ENCODE data around the gene NPB.

The NPB gene

DNA sequence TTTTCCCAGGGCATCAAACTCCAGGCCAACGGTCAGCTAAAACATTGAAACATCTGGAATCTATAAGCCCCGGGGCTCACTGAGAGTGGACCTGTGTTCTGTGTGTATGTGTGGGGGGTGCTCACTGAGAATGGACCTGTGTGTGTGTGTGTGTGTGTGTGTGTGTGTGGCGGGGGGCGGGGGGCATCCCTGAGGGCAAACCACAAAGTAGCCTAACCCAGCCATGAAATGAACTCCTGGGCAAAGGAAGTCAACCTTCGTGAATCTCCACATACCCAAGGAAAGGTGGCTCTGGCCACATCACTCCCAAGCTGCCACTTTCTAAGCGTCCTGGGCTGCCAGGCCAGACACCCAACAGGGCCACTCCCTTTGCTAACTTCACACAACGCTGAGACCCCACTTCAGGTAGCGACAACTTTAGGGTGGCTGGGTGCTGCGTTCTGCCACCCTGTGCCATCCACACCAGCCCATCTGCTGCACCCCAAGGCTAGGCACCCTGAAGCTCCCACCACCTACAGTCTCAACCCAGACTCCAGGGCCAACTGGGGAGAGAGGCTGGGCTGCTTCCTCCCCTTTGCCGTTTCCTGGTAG, 23.9 kb downstream of the NPB start:
- no peak for DNase-seq (ENCODE audit: low read depth in 2 of 2)

DNA sequence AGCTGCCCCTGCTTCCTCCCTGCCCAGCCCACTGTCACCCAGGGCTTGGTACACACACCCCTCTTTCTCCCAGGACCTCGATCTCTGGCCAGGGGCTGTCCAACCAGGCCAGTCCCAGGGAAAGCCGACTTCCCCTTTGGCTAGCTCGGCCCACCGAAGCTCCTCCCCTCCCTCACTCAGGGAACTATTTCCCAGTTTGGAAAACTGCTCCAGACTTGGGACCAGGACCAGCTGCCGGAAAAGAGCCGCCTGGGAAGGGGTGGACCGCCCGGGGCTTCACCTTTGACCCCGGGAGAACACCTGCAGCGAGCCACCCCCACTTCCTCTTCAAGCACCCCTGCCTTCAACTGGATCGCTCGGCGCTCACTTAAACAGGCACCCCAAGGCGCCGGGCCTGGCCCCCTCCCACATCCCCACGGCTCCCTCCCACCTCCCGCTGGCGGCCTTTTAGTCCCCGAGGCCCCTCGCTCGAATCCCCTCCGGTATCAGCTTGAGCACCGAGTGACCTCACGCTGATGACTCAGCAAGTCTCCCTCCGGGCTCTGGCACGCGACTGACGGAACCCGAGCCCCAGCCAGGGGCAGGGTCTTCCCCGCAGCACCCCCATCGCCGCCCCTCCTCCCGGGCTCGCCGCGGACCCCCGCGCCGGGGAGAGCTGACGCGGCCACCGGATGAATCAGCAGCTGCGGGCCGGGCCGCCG, 24.6 kb downstream of the NPB start:
- DNase-seq (ENCODE audit: low read depth in 2 of 2), result no peak

DNA sequence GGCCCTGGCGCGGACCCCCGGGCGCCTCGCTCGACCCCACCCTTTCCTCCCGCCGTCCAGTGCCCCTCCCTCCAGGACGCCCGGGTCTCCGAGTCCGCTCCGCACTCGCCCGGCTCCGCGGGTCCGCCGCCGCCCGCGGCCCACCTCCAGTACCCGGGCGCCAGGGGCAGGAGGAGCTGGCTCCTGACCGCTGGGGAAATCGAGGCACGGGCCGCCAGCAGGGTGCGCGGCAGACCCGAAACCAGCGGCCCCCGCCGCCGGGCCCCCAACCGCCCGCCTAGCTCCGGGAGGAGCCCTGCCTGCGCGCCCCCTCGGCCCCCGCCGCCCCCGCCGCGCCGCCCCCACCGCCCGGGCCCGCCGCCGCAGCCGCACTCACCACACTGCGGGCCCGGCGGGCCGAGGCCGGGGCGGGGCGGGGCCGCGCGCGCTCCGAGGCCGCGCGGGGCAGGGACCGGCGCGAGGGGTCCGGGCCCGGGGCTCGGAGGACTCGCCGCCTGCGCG, 25.2 kb downstream of the NPB start:
- DNase-seq (ENCODE audit: low read depth in 2 of 2), result no peak

DNA sequence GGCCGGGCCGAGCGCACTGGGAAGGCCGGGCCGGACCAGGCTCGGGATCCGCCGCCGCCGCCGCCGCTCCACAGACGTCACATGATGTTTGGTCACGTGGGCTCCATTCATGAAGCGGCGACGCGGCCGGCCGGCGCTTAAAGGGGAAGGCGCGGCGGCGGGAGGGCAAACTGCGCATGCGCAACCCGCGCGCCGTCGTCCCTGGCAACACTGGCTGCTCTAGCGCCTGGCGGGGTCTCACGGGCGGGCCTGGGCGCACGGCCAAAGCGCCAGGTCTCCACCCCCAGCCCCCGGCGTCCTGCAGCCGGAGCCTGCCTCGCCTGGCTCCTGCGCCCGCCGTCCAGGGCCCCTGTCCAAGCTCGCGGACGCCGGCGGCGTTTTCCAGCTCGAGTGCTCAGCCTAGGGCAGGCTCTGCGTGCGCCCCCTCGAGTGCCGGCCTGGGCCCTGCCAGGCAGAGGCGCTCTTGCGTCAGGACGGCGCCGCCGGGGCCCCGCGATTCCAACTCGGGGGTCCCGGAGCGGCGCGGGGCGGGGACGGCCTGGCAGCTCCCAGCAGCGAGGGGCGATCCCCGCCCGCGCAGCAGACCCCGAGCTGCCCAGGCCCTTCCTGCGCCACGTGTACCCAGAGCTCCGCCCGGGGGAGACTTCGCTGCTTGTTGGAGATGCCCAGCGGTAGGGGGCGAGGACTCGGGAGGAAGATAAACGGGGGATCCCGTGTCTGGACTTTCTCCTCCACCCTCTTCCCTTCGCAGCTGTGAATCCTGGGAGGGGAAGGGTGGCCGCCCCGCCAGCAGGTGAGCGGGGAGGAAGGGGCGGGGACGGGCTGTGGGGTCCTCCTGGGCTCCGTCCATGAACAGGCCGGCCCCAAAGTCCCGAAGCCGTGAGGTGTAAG, 25.9 kb downstream of the NPB start, which contains the start of gene MAFG:
Gene MAFG, minus strand, starts transcription at position 83 of the 891 bp plus-strand sequence. CDS start 4,550 bp downstream, outside the sequence.
- peak; percentile 73 to 75 for DNase-seq (ENCODE audit: low read depth in 2 of 2)

DNA sequence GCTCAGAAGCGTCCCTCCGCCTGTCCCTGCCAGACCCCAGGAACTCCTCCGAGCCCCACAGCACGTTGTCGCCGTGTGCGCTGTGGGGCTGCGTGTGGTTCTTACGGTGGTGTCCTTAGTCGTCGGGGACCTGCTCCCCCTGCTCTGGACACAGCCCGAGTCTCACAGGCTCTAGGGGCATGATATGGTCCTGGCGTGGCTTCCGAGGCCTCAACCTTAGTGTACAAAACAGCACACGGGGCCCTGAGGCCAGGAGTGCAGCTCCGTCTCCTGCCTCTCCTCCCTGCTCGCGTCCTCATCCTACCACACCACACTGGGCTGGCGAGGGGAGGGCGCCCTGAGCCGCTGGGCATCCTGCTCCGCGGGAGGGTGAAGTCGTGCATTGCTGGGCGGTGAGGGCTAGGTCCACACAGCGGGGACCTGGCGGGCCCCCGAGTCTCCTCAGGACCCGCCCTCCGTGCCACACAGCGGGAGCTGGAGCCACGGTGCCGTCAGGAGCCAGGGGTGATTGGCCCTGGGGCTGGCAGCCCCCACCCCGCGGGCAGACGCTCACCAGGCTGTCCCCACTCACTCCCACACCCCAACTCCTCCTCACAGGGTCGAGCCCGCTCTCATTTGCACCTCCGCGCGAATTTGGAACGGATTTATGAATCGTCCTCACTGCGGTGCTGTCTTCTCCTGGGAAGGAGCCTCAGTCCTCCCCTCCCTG, 26.7 kb downstream of the NPB start:
- no peak for DNase-seq (ENCODE audit: low read depth in 2 of 2)

GRCh38 chr17:81929253-81930141, 27.5 kb downstream of the NPB start:
- DNase-seq (ENCODE audit: low read depth in 2 of 2), result no peak

GRCh38 chr17:81930142-81931125, 28.4 kb downstream of the NPB start:
- no peak for DNase-seq (ENCODE audit: low read depth in 2 of 2)

DNA sequence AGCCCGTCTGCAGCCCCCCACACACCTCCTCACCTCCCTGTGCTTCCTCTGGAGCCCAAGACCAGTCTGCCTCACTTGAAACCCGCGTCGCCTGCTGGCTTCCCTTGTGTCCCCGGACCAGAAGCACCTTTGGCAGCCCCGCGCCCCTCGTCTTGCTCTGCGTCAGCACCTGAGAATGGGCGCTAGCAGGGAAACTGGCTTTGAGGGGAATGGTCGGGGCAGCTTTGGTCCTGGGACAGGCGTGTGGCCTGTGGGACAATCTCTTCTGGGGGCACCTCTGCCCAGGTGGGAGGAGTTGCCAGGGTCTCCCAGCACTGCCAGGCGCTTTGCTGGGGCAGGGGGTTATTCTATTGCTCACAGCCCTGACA, 29.1 kb downstream of the NPB start:
- no peak for DNase-seq (ENCODE audit: low read depth in 2 of 2)

DNA sequence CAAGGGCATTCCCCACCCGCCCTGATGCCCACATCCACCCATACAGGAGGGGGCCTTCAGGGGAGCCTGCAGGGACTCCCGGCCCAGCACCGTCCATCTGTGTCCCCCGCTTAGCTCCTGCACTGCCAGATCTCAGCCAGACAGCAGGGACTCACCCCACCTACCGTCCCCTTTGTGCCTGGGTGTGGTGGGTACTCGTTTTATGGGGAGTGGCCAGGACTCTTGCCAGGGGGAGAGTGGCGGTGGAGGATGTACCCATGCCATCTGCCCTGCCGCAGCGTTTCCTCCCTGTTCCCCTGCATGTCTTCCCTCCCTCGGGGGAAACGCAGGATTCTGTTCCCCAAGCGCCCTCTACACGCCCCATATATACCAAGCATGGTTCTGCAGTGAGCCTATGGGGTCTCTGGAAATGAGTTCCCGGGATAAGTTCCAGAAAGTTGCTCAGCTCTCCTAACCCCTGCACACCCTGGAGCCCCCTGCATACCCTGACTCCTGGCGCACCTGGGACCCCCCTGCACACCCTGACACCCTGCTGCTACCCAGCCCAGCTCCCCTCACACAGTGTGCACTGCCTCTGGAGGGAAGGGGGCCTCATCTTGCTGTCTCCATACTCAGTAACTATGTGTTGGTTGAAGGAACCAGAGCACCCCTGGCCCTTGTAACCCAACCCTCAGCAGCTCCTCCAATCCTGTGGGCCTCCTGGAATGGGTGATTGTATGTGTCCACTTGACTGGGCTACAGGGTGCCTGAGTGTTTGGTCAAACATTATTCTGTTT, 29.7 kb downstream of the NPB start:
- DNase-seq (ENCODE audit: low read depth in 2 of 2), result no peak

GRCh38 chr17:81932333-81932983, 30.4 kb downstream of the NPB start:
- no peak for DNase-seq (ENCODE audit: low read depth in 2 of 2)

GRCh38 chr17:81933178-81933699, 31.2 kb downstream of the NPB start:
- no peak for DNase-seq (ENCODE audit: low read depth in 2 of 2)

DNA sequence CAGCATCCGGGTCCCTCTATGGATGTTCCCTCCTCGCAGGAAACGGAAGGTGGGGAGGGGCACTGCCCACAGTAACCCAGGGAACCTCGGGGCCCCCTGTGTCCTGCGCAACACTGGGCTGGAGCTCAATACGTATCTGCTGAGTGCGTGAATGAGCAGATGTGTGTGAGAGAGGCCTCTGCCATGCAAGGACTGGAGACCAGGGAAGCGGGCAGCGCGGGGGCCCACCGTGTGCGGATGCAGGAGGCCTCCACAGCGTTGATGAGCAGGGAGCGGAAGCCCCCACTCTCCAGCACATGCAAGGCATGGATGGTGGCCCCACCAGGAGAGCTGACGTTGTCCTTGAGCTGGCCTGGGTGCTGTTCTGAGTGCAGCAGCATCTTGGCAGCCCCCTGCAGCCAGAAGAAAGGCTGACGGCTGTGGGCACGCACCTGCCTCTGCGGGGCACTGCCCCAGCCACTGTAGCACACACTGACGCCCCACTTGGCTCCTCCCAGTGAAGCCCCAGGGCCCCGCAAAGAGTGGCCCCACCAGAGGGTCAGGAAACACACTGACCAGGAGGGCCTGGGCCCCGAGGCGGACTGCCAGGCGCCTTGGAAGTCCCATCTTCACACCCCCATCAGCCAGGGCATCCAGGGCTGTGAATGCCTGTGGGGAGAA, 32.2 kb downstream of the NPB start:
- no peak for DNase-seq (ENCODE audit: low read depth in 2 of 2)

DNA sequence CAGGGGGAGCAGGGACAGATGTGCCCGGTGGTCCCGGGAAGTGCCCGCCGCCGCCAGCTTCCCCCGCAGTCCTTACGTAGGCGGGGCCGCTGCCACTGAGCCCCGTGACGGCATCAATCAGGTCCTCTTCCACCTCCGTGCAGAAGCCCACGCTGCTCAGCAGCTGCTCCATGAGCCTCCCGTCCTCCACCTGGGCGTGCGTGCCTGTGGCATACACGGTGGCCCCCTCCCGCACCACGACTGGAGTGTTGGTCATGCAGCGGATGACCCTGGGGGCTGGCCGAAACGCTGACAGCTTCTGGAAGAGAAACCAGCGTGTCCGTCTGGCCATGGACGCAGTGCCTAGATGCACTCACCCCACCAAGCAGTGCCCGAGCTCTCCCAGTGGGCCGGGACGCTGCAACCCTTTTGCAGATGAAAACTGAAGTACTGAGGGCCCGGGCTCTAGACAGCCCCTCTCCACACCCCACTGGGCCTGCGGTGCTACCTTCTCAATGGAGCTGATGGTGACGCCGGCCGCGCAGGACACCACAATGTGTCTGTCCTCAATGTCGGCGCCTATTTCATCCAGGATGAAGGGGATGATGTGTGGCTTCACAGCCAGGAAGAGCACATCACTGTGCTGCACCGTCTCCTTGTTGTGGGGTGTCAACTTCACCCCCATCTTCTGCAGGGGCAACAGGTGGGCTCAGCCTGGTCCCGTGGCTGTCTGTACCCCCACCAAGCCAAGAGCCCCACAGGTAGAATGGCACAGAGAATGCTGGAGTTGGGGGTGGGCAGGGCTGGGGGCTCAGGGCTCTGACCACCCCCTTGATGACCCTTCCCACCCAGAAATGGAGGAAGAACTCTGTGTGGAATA, 33.0 kb downstream of the NPB start:
- no peak for DNase-seq (ENCODE audit: low read depth in 2 of 2)

DNA sequence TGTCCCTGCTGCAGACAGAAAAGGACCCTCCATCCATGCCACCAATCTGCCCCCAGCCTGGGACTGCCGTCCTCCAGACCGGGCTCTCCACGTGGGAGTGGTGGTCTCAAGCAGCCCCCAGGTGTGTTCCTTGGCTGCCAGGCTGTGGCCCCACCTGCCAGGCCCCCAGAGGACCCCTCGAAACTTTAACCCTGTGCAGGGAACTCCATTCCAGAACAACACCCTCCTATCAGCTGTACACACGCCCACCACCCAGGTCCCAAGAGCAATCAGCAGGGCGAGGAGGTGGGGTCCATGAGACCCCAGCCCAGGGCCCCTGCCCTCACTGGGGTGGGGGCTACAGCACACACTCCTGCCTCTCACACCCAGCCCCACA, 33.7 kb downstream of the NPB start:
- no peak for DNase-seq (ENCODE audit: low read depth in 2 of 2)

- DNase-seq (ENCODE audit: low read depth in 2 of 2), result no peak
Observed at GRCh38 chr17:81939218-81939617, 37.2 kb downstream of the NPB start.

DNA sequence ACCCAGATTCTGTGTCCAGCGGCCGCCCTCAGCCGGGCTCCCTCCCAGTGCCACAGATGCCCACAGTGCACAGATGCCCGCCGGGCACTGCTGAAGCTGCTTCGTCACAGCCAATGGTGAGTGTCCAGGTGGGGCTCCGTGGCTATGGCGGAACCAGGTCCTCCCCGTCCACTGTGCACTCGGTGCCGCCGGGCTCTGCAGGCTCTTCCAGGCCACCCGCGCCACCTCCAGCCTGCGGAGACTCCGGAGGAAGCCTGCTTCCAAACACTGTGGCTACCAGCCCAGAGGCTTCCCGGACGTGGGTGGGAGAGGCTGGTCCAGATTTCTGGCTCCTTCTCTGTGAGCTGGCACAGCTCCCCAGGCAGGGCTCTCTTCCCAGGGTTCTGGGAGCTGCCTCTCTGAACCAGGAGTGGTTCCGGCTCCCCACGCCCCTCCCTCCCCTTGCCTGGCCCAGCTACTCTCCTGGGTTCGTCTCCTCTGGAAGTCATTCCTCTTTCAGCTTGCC, 37.9 kb downstream of the NPB start:
- no peak for DNase-seq (ENCODE audit: low read depth in 2 of 2)
